HG02678 (cell line): Measurements from ENCODE around the gene PANK3.
"Not testable (repeated sequence)": the region's sequence is repeated elsewhere in the genome, so short reads cannot be mapped to it uniquely, and the experiment has no call there.

ENCODE experiments used
- ATAC-seq: cut with Tn5 transposase; IDR thresholded peaks from one replicate; pipeline ENCODE4 v1.9.1; 2021; ENCODE audit warnings: mild to moderate bottlenecking, moderate library complexity; ENCODE audit not compliant: unreplicated experiment

Gene PANK3

DNA sequence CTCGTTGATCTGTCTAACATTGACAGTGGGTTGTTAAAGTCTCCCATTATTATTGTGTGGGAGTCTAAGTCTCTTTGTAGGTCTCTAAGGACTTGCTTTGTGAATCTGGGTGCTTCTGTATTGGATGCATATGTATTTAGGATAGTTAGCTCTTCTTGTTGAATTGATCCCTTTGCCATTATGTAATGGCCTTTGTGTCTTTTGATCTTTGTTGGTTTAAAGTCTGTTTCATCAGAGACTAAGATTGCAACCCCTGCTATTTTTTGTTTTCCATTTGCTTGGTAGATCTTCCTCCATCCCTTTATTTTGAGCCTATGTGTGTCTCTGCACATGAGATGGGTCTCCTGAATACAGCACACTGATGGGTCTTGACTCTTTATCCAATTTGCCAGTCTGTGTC lies 17.0 kb upstream of the PANK3 start:
- not testable (repeated sequence) for ATAC-seq

GRCh38 chr5:168592014-168592368 lies 12.8 kb upstream of the PANK3 start:
- no peak for ATAC-seq

- no peak for ATAC-seq
These were observed 12.3 kb upstream of the PANK3 start for GRCh38 chr5:168591302-168592013.

DNA sequence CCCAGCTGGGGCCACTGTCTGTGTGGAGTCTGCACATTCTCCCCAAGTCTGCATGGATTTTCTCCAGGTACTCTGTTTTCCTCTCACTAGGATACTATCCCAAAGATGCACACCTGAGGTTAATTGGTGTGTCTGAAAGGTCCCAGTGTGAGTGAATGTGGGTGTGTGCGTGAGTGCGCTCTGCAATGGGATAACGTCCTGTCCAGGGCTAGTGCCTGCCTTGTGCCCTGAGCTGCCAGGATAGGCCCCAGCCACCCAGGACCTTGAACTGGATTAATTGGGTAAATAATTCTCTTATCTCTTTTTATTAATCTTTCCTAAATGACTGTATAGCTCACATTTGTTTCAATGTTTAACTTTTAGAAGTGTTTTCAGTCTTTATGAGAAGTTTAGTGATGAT lies 11.5 kb upstream of the PANK3 start:
- ATAC-seq, result no peak

DNA sequence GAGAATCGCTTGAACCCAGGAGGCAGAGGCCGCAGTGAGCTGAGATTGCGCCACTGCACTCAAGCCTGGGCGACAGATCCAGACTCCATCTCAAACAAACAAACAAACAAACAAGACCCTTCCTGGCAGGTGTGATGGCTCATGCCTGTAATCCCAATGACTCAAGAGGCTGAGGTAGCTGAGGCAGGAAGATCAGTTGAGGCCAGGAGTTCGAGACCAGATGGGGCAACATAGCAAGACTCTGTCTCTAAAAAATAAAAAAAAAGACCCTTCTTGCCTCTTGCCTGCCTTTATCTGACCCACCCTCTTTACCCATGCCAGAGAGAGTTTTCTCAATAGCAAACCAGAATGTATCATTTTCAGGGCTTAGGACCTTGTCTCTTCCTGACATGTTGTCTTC lies 8.8 kb upstream of the PANK3 start:
- no peak for ATAC-seq

GRCh38 chr5:168585119-168585856 lies 6.1 kb upstream of the PANK3 start:
- ATAC-seq, result no peak

DNA sequence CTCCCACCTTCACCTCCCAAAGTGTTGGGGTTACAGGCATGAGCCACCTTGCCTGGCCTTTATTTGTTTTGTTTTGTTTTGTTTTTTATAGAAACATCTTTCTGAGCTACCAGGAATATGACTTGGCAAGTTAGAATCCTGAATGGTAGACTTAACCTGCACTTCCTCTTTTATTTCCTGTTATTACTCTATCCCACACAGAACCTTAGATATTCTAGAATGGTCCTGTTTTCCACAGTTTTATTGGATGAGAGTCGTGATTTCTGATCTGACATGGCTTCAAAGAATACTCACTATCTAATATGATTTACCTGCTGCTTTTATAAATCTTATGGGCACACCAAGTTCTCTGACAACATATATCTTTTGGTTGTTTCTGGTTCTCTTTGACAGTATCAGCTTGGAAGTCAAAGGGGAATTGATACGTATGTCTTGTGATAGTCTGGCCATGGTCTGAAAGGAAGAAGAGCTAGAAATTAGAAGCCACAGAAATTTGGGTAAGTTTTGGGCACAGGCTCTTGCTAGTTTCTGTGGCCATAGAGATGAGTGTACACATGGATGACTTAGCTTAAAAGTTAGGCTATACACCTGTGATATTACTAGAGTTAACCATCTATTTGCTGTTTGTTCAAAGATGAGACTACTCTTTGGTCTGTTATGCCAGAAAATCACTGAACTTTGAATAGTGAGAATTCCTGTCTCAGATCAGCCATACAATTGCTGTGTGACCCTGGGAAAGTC lies 4.7 kb upstream of the PANK3 start:
- ATAC-seq, result peak; percentile 21

- ATAC-seq, result not testable (repeated sequence)
These were observed 1.8 kb upstream of the PANK3 start for GRCh38 chr5:168580814-168581469.

GRCh38 chr5:168580227-168580508 lies 1.0 kb upstream of the PANK3 start:
- no peak for ATAC-seq

GRCh38 chr5:168579488-168580226 lies 489 bp upstream of the PANK3 start:
- peak; percentile 93 for ATAC-seq

GRCh38 chr5:168578006-168578405 lies 1.2 kb downstream of the PANK3 start:
- no peak for ATAC-seq

- ATAC-seq, result no peak
These were observed 3.5 kb downstream of the PANK3 start for GRCh38 chr5:168575391-168576372.

DNA sequence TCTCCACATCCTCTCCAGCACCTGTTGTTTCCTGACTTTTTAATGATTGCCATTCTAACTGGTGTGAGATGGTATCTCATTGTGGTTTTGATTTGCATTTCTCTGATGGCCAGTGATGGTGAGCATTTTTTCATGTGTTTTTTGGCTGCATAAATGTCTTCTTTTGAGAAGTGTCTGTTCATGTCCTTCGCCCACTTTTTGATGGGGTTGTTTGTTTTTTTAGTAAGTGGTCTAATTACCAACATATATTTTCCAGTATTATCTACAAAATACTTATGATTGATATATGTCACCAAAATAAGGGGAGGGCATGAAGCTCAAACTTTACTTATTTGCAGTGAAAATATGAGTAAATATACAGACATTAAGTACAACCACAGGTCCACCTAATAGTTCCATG lies 5.0 kb downstream of the PANK3 start:
- not testable (repeated sequence) for ATAC-seq

GRCh38 chr5:168573663-168574062 lies 5.5 kb downstream of the PANK3 start:
- not testable (repeated sequence) for ATAC-seq

- no peak for ATAC-seq
These were observed 8.5 kb downstream of the PANK3 start for GRCh38 chr5:168570490-168571328.

- no peak for ATAC-seq
These were observed 10.4 kb downstream of the PANK3 start for GRCh38 chr5:168568738-168569137.

DNA sequence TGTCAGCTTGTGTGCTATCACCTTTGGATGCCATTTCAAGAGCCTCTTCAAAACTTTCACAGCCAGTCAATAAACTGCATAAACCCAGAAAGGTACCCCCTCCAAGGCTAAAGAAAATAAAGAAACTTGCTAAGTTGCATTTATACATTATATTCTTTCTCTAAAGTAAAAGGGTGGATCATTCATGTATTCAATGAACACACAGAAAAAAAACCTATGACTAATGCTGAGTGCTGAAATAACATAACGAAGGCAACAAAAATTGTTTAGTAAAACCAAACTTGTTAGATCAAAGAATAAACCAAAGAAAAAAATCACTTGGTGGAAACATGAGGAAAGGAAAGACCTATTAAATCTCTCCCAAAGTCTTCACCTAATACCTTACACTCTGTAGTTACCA lies 15.2 kb downstream of the PANK3 start:
- no peak for ATAC-seq

DNA sequence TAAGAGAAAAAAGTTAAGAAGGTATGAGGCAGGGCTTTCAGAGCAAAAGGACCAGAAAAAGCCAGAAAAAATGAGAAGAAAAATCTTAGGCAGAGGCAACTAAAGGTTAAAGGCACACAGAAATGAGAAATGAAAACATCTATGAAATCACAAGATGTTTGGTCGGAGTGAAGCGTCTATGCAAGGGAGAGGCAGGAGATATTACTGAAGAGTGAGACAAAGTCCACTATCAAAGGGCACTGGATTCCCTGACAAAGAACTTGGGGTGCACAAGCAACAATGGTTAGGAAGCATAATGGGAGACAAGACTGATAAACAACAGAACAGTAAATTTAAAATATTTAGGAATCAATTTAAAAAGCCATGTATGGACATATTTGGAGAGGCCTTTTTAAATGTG lies 16.9 kb downstream of the PANK3 start:
- no peak for ATAC-seq

DNA sequence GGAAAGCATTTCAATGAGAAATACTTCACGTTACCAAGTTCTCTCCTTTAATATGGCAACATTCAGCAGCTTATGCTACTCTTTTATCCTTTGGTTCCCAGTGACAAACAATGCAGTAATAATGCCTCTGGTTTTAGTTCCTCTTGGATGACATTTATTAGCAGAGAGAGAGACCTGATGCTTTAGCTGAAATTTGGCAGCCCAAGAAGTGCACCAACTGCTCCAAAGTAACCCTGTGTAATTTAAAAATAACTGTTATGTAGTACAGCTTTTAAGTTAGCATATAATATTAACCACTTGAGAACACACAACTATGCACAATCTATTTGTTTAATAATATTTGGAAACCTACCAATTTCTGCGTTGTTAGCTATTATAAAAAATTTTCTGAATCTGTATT lies 21.8 kb downstream of the PANK3 start:
- ATAC-seq, result no peak
